BLaER1 (cell line): ENCODE data around the gene ZNF260.
"Not testable (repeated sequence)": the region's sequence is repeated elsewhere in the genome, so short reads cannot be mapped to it uniquely, and the experiment has no call there.

ENCODE experiments used
- H3K27ac ChIP-seq: shearing (Covaris generic); formaldehyde crosslinking; 2 replicates; pipeline ENCODE4 v1.8.1; 2022
- H3K27me3 ChIP-seq: shearing (Covaris generic); formaldehyde crosslinking; 2 replicates; pipeline ENCODE4 v1.8.1; 2022
- H3K36me3 ChIP-seq: shearing (Covaris generic); formaldehyde crosslinking; 2 replicates; pipeline ENCODE4 v1.8.1; 2022
- H3K4me1 ChIP-seq: shearing (Covaris generic); formaldehyde crosslinking; 2 replicates; pipeline ENCODE4 v1.8.1; 2022
- H3K4me2 ChIP-seq: shearing (Covaris generic); formaldehyde crosslinking; 2 replicates; pipeline ENCODE4 v1.8.1; 2022
- H3K4me3 ChIP-seq: shearing (Covaris generic); formaldehyde crosslinking; 2 replicates; pipeline ENCODE4 v1.8.1; 2022
- H3K9ac ChIP-seq: shearing (Covaris generic); formaldehyde crosslinking; 2 replicates; pipeline ENCODE4 v1.8.1; 2022
- H3K9me3 ChIP-seq: shearing (Covaris generic); formaldehyde crosslinking; 2 replicates; pipeline ENCODE4 v1.8.1; 2022
- H4K20me1 ChIP-seq: shearing (Covaris generic); formaldehyde crosslinking; 2 replicates; pipeline ENCODE4 v1.8.1; 2022
- Cebpa-rat ChIP-seq: shearing (Covaris generic); IDR thresholded peaks from 2 replicates; pipeline ENCODE4 v1.8.1; 2022

Gene ZNF260

DNA sequence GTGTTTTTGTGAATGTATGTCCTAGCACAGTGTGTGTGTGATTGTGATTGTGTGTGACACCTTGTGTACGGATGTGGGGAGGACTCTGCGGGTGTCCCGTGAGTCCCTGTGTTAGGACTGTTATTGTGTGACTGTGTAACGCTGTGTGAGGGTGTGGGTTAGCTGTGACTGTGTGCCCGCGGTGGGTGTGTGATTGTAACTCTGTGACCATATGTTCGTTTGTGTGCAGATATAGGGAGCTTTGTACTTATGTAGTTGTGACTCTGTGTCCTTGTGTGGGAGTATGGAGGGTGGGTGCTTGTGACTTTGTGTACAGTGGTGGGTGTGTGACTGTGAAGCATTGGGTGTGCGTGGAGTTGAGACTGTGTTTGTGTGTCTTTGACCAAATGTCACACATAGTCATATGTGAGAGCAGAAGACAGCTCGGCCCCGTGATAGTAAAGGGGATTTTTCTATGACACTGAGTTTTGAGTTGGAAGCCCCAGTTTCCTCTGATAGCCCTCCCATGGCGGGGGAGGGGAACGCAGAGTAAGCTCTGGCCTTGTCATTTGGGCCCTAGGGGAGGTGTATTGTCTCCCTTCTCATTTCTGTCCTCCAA, 949 bp upstream of the ZNF260 start:
- H3K27me3 ChIP-seq: no peaks in the 10 kb centered on the region
- H3K27ac ChIP-seq: peak overlapping the region; percentile 93
- H3K9ac ChIP-seq: peak overlapping the region; percentile 89
- no peak for TF ChIP-seq Cebpa-rat
- peak overlapping the region; percentile 74 for H3K4me3 ChIP-seq
- H3K9me3 ChIP-seq: peaks cover 69% of the 10 kb centered on the region
- no peaks in the 10 kb centered on the region for H4K20me1 ChIP-seq
- peaks cover 60% of the 10 kb centered on the region for H3K36me3 ChIP-seq
- peaks cover 22% of the 10 kb centered on the region for H3K4me1 ChIP-seq
- H3K4me2 ChIP-seq: peak overlapping the region; percentile 93

- Histone ChIP-seq H3K4me3 (peak overlapping the region; percentile 74), H4K20me1 (no peaks in the 10 kb centered on the region), H3K9me3 (peaks cover 69% of the 10 kb centered on the region), H3K27ac (peak overlapping the region; percentile 93), H3K36me3 (peaks cover 62% of the 10 kb centered on the region), H3K27me3 (no peaks in the 10 kb centered on the region), H3K9ac (peak overlapping the region; percentile 89), H3K4me2 (peak overlapping the region; percentile 93), H3K4me1 (peaks cover 22% of the 10 kb centered on the region)
- no peak for TF ChIP-seq Cebpa-rat
Observed at GRCh38 chr19:36527873-36528193, 238 bp downstream of the ZNF260 start.

DNA sequence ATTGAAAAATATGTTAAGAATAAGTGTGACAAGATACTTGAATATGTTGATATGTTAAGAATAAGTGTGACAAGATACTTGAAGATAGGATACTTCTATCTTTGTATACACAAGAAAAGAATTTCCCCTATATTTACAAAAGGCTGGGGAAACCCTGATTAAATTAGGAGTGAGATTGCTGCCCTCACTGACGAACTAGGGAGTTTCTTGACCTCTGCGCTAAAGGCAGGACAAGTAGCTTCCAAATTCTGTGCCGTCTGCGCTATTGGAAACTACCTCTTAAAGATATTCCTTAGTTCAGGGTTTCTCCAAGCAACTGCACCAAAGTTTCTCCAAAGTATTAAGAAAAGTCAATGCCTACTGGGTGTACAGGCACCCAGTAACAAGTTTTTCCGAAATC, 730 bp downstream of the ZNF260 start:
- H3K27me3 ChIP-seq: no peaks in the 10 kb centered on the region
- H3K4me1 ChIP-seq: peaks cover 22% of the 10 kb centered on the region
- H4K20me1 ChIP-seq: no peaks in the 10 kb centered on the region
- H3K36me3 ChIP-seq: peaks cover 62% of the 10 kb centered on the region
- H3K4me3 ChIP-seq: peak overlapping the region; percentile 74
- H3K9me3 ChIP-seq: peaks cover 69% of the 10 kb centered on the region
- peak overlapping the region; percentile 93 for H3K27ac ChIP-seq
- TF ChIP-seq Cebpa-rat: no peak
- H3K4me2 ChIP-seq: peak overlapping the region; percentile 93
- peak overlapping the region; percentile 89 for H3K9ac ChIP-seq

- Histone ChIP-seq H3K27ac (no peak overlapping the region), H3K9me3 (peaks cover 69% of the 10 kb centered on the region), H3K27me3 (no peaks in the 10 kb centered on the region), H3K4me1 (peaks cover 22% of the 10 kb centered on the region), H3K4me3 (peak overlapping the region; percentile 74), H3K36me3 (peaks cover 62% of the 10 kb centered on the region), H3K9ac (peak overlapping the region; percentile 89), H4K20me1 (no peaks in the 10 kb centered on the region), H3K4me2 (peak overlapping the region; percentile 93)
- TF ChIP-seq Cebpa-rat: no peak
Observed at GRCh38 chr19:36526581-36526980, 1.5 kb downstream of the ZNF260 start.

DNA sequence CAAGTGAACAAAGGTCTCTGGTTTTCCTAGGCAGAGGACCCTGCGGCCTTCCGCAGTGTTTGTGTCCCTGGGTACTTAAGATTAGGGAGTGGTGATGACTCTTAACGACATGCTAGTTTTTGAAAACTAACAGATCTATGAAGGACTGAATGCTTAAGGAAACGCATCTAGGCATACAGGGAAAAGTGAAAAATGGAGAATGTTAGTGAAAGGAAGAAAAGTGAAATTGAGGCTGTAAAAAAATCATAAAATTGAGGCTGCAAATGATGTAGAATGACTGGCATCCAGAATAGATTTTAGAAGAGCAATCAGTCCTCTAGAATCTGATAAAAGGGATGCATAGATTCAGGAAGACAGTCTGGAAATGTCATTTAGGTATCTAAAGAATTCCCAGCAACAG, 3.5 kb downstream of the ZNF260 start:
- H3K27ac ChIP-seq: no peak overlapping the region
- peaks cover 20% of the 10 kb centered on the region for H3K4me1 ChIP-seq
- H3K4me2 ChIP-seq: no peak overlapping the region
- H3K27me3 ChIP-seq: no peaks in the 10 kb centered on the region
- no peak for TF ChIP-seq Cebpa-rat
- no peaks in the 10 kb centered on the region for H4K20me1 ChIP-seq
- H3K36me3 ChIP-seq: peaks cover 74% of the 10 kb centered on the region
- H3K4me3 ChIP-seq: peak overlapping the region; percentile 74; the same call in 1 of the 2 replicates
- peaks cover 73% of the 10 kb centered on the region for H3K9me3 ChIP-seq
- no peak overlapping the region for H3K9ac ChIP-seq

DNA sequence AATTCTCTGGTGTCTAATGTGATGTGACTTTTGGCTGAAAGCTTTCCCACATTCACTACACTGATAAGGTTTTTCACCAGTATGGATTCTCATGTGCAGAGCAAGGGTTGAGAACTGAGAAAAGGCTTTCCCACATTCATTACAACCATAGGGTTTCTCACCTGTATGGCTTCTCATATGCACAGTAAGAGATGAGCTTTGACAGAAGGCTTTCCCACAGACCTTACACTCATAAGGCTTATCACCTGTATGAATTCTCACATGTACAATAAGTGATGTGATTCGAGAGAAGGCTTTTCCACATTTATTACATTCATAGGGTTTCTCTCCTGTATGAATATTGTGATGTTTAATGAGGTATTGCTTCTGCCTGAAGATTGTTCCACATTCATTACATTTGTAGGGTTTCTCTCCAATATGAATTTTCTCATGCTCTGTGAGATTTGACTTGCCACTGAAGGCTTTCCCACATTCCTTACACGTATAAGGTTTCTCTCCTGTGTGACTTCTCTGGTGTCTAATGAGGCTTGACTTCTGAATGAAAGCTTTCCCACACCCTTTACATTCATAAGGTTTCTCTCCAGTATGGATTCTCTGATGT, 14.0 kb downstream of the ZNF260 start:
- H3K27ac ChIP-seq: no peak overlapping the region
- 0 out of 2 replicates have a peak, but pooled peaks cover 6% of the 10 kb centered on the region for H3K27me3 ChIP-seq
- H4K20me1 ChIP-seq: no peaks in the 10 kb centered on the region
- H3K9me3 ChIP-seq: peaks cover 100% of the 10 kb centered on the region
- TF ChIP-seq Cebpa-rat: no peak
- H3K4me1 ChIP-seq: no peaks in the 10 kb centered on the region
- no peak overlapping the region for H3K4me2 ChIP-seq
- peak overlapping the region; percentile 46 for H3K4me3 ChIP-seq
- peaks cover 99% of the 10 kb centered on the region for H3K36me3 ChIP-seq
- no peak overlapping the region for H3K9ac ChIP-seq

GRCh38 chr19:36508325-36508724, 19.7 kb downstream of the ZNF260 start:
- no peak overlapping the region for H3K4me3 ChIP-seq
- no peak overlapping the region for H3K4me2 ChIP-seq
- H3K36me3 ChIP-seq: peaks cover 51% of the 10 kb centered on the region
- H3K9me3 ChIP-seq: peaks cover 100% of the 10 kb centered on the region
- H3K27me3 ChIP-seq: no peaks in the 10 kb centered on the region
- H3K9ac ChIP-seq: no peak overlapping the region
- no peaks in the 10 kb centered on the region for H3K4me1 ChIP-seq
- H3K27ac ChIP-seq: no peak overlapping the region
- no peak for TF ChIP-seq Cebpa-rat
- no peaks in the 10 kb centered on the region for H4K20me1 ChIP-seq

GRCh38 chr19:36501973-36502372, 26.1 kb downstream of the ZNF260 start:
- no peak for TF ChIP-seq Cebpa-rat
- Histone ChIP-seq H3K27me3 (no peaks in the 10 kb centered on the region), H3K27ac (no peak overlapping the region), H3K4me3 (no peak overlapping the region), H3K4me1 (no peaks in the 10 kb centered on the region), H3K4me2 (no peak overlapping the region), H3K36me3 (peaks cover 10% of the 10 kb centered on the region), H4K20me1 (no peaks in the 10 kb centered on the region), H3K9ac (no peak overlapping the region), H3K9me3 (peaks cover 99% of the 10 kb centered on the region)

- no peaks in the 10 kb centered on the region for H3K27me3 ChIP-seq
- H3K4me1 ChIP-seq: peaks cover 28% of the 10 kb centered on the region
- peaks cover 69% of the 10 kb centered on the region for H3K9me3 ChIP-seq
- no peak overlapping the region for H3K9ac ChIP-seq
- H4K20me1 ChIP-seq: no peaks in the 10 kb centered on the region
- H3K36me3 ChIP-seq: peaks cover 6% of the 10 kb centered on the region; the same call in 1 of the 2 replicates
- TF ChIP-seq Cebpa-rat: no peak
- H3K27ac ChIP-seq: no peak overlapping the region
- H3K4me3 ChIP-seq: no peak overlapping the region
- H3K4me2 ChIP-seq: no peak overlapping the region
Observed at GRCh38 chr19:36497001-36497400, 31.1 kb downstream of the ZNF260 start.

DNA sequence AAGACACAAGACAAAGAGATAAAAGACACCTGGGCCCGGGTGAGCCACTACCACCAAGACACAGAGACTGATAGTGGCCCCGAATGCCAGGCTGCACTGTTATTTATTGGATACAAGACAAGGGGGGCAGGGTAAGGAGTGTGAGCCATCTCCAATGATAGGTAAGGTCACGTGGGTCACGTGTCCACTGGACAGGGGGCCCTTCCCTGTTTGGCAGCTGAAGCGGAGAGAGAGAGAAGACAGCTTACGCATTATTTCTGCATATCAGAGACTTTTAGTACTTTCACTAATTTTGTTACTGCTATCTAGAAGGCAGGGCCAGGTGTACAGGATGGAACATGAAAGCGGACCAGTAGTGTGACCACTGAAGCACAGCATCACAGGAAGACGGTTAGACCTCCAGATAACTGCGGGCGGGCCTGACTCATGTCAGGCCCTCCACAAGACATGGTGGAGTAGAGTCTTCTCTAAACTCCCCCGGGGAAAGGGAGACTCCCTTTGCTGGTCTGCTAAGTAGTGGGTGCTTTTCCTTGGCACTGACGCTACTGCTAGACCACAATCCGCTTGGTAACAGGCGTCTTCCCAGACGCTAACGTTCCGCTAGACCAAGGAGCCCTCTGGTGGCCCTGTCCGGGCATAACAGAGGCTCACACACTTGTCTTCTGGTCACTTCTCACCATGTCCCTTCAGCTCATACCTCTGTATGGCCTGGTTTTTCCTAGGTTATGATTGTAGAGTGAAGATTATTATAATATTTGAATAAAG, 35.2 kb downstream of the ZNF260 start:
- not testable (repeated sequence) for H4K20me1 ChIP-seq, H3K36me3 ChIP-seq, H3K27me3 ChIP-seq
- Histone ChIP-seq H3K27ac (peak overlapping the region; percentile 85), H3K9me3 (peaks cover 29% of the 10 kb centered on the region), H3K4me1 (peaks cover 49% of the 10 kb centered on the region), H3K4me3 (peak overlapping the region; percentile 43), H3K4me2 (peak overlapping the region; percentile 91), H3K9ac (peak overlapping the region; percentile 72)

- peaks cover 59% of the 10 kb centered on the region for H3K4me1 ChIP-seq
- peak overlapping the region; percentile 91 for H3K4me2 ChIP-seq
- H4K20me1 ChIP-seq, H3K27me3 ChIP-seq: not testable (repeated sequence)
- H3K9me3 ChIP-seq: peaks cover 25% of the 10 kb centered on the region
- peak overlapping the region; percentile 96 for H3K9ac ChIP-seq
- H3K27ac ChIP-seq: peak overlapping the region; percentile 98
- peak overlapping the region; percentile 80 for H3K4me3 ChIP-seq
- peaks cover 17% of the 10 kb centered on the region for H3K36me3 ChIP-seq
Observed at GRCh38 chr19:36490846-36491245, 37.2 kb downstream of the ZNF260 start.
